Nucleus accumbens (tissue), 56 donors: ENCODE data around the gene LSS.
"Not testable (repeated sequence)": the region's sequence is repeated elsewhere in the genome, so short reads cannot be mapped to it uniquely, and the experiment has no call there.

Experiments
- DNase-seq, 56 donors: peaks; one replicate each; lab custom pipeline; 2025; lab: John Stamatoyannopoulos, UW

The LSS gene

GRCh38 chr21:46207920-46208591 is 20.5 kb downstream of the LSS start:
- DNase-seq: no peak

GRCh38 chr21:46207006-46207919 is 21.3 kb downstream of the LSS start:
- DNase-seq: no peak

GRCh38 chr21:46206163-46207005 is 22.2 kb downstream of the LSS start:
- DNase-seq: no peak

- DNase-seq: no peak
These were observed 22.8 kb downstream of the LSS start for GRCh38 chr21:46205766-46206162.

- no peak for DNase-seq
These were observed 23.4 kb downstream of the LSS start for GRCh38 chr21:46205166-46205565.

- no peak for DNase-seq
These were observed 25.4 kb downstream of the LSS start for GRCh38 chr21:46203203-46203600.

GRCh38 chr21:46202592-46203202 is 25.9 kb downstream of the LSS start:
- DNase-seq: no peak

GRCh38 chr21:46200877-46201803 is 27.4 kb downstream of the LSS start:
- not testable (repeated sequence) for DNase-seq

- DNase-seq: no peak
These were observed 28.9 kb downstream of the LSS start for GRCh38 chr21:46199436-46200373.

- DNase-seq: no peak
These were observed 31.8 kb downstream of the LSS start for GRCh38 chr21:46196733-46197132.

- DNase-seq: no peak
These were observed 32.9 kb downstream of the LSS start for GRCh38 chr21:46195595-46196195.

- DNase-seq: no peak
These were observed 33.9 kb downstream of the LSS start for GRCh38 chr21:46194374-46195334.

GRCh38 chr21:46193829-46194373 is 34.7 kb downstream of the LSS start:
- no peak for DNase-seq

- DNase-seq: no peak
These were observed 36.6 kb downstream of the LSS start for GRCh38 chr21:46191686-46192575.

- DNase-seq: no peak
These were observed 37.3 kb downstream of the LSS start for GRCh38 chr21:46191257-46191685.
